Naive B cell (primary cell): ENCODE measurements around the gene PANX2. TPM values are rescaled to one million over a fixed set of nuclear protein-coding genes. Genes with fewer than 3 reads are reported as not detected.
"Not testable (repeated sequence)": the region's sequence is repeated elsewhere in the genome, so short reads cannot be mapped to it uniquely, and the experiment has no call there.

ENCODE experiments used
- ATAC-seq, 2 donors: fragments of 150-1000 bp; cut with Tn5 transposase; 2 replicates each; pipeline ENCODE4 v1.10.0; 2021; ENCODE audit warnings: low read depth in 2 of 2, mild to moderate bottlenecking in 2 of 2, moderate library complexity in 2 of 2
- DNase-seq: peaks from one replicate; pipeline ENCODE4 v3.0.0; 2022
- H3K27ac Mint-ChIP-seq, 6 donors: one replicate each; pipeline ENCODE4 v1.8.0; 2020 to 2022; ENCODE audit warnings: mild to moderate bottlenecking in 6 of 6, mixed read lengths in 6 of 6, moderate library complexity in 5 of 6, inconsistent platforms in 2 of 6
- H3K27me3 Mint-ChIP-seq, 3 donors: one replicate each; pipeline ENCODE4 v1.8.0; 2021 to 2022; ENCODE audit warnings: mixed read lengths in 3 of 3, mild to moderate bottlenecking in 1 of 3
- H3K36me3 Mint-ChIP-seq, 2 donors: one replicate each; pipeline ENCODE4 v1.8.0; 2020 to 2022; ENCODE audit warnings: mixed read lengths in 2 of 2, inconsistent platforms in 1 of 2, mild to moderate bottlenecking in 1 of 2
- H3K4me1 Mint-ChIP-seq, 3 donors: one replicate each; pipeline ENCODE4 v1.8.0; 2020 to 2022; ENCODE audit warnings: mixed read lengths in 3 of 3, inconsistent platforms in 1 of 3, mild to moderate bottlenecking in 1 of 3, moderate library complexity in 1 of 3
- H3K4me3 Mint-ChIP-seq, 8 donors: one replicate each; pipeline ENCODE4 v1.8.0; 2020 to 2022; ENCODE audit warnings: mild to moderate bottlenecking in 8 of 8, mixed read lengths in 8 of 8, moderate library complexity in 8 of 8, inconsistent platforms in 2 of 8
- H3K9me3 Mint-ChIP-seq, 7 donors: one replicate each; pipeline ENCODE4 v1.8.0; 2020 to 2022; ENCODE audit warnings: mixed read lengths in 7 of 7, mild to moderate bottlenecking in 5 of 7, inconsistent platforms in 2 of 7, moderate library complexity in 1 of 7
- polyA plus RNA-seq, 6 donors: library from polyadenylated mRNA; unstranded; fragments of 300-500 nt; fragmentation: Illumina TruSeq; gene quantifications; one replicate each; pipeline ENCODE4 v1.2.3, GENCODE V29; 2021; ENCODE audit warnings: low read depth in 6 of 6

PANX2 gene
- polyA plus RNA-seq, result under 1 TPM in 1 of 6 donors, not detected in 5; 0.08 TPM

- H3K36me3 Mint-ChIP-seq, result no peaks in the 10 kb centered on the region
- H3K27me3 Mint-ChIP-seq, result peaks cover 13 to 47% (median 31%) of the 10 kb centered on the region in 3 donors
- peak within 1 kb of the TSS in 3 of 6 donors; percentile 47 to 82 (median 65) for H3K27ac Mint-ChIP-seq
- DNase-seq (no peak), ATAC-seq (no peak)
- peak within 1 kb of the TSS; percentile 16 to 84 (median 70) for H3K4me3 Mint-ChIP-seq
- H3K9me3 Mint-ChIP-seq, result no peaks in the 10 kb centered on the region
- peaks cover 28 to 30% (median 30%) of the 10 kb centered on the region in 3 donors for H3K4me1 Mint-ChIP-seq
Measured at GRCh38 chr22:50170453-50171318, at the start of gene PANX2. Gene PANX2 (plus strand): TSS chr22:50170731. CDS start chr22:50170731, 0 bp downstream.

DNA sequence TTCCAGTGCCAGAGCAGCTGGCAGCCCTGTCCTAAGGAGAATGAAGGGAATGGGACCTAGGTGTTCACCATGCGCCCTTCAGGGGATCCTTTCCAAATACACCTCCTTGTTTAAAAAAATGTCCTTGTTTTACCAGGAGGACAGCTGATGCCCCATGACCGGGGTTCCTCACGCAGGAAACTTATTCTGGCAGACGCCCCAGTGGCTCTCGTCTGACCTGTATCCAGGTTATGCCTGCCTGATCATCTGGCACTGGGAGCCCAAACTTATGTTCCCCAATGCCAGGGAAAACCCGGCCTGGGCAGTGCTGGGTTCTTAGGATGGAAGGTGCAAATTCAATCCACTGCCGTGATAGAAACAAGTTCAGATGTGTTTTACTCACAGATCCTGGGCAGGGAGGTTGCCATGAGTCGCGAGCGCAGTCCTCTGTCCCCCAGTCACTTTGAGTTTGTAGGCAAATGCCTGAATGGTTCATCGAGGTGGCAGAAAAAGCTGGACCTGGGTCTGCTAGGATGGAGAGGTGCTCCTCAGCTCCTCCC is 49.3 kb upstream of the PANX2 start:
- H3K4me1 Mint-ChIP-seq, result no peaks in the 10 kb centered on the region

DNA sequence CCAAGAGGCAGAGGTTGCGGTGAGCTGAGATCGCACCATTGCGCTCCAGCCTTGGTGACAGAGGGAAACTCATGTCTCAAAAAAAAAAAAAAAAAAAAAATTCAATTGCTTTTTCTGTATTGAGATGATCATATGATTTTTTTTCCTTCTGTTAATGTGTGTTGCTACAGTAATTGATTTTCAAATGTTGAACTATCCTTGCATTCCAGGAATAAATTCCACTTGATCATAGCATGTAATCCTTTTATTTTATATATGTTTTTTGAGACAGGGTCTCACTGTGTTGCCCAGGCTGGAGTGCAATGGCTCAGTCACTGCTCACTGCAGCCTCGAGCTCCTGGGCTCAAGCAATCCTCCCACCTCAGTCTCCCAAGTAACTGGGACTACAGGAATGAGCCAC is 47.4 kb upstream of the PANX2 start:
- H3K36me3 Mint-ChIP-seq, result peaks cover 5 to 19% of the 10 kb centered on the region in 2 donors
- peaks cover 8 to 34% (median 21%) of the 10 kb centered on the region in 7 donors for H3K9me3 Mint-ChIP-seq
- no peak overlapping the region for H3K4me3 Mint-ChIP-seq
- no peak overlapping the region for H3K27ac Mint-ChIP-seq
- ATAC-seq (no peak), DNase-seq (no peak)
- H3K4me1 Mint-ChIP-seq, result no peaks in the 10 kb centered on the region
- peaks cover 16 to 28% (median 27%) of the 10 kb centered on the region in 3 donors for H3K27me3 Mint-ChIP-seq

More for the DNA sequence above, 49.3 kb upstream of the PANX2 start:
- peak overlapping the region in 1 of 8 donors; percentile 10 for H3K4me3 Mint-ChIP-seq
- H3K36me3 Mint-ChIP-seq, result peaks cover 5 to 19% of the 10 kb centered on the region in 2 donors
- H3K9me3 Mint-ChIP-seq, result peaks cover 8 to 34% (median 21%) of the 10 kb centered on the region in 7 donors
- DNase-seq, result no peak
- H3K27ac Mint-ChIP-seq, result no peak overlapping the region
- no peak for ATAC-seq
- peaks cover 5 to 27% (median 20%) of the 10 kb centered on the region in 3 donors for H3K27me3 Mint-ChIP-seq

GRCh38 chr22:50125029-50125428 is 45.5 kb upstream of the PANX2 start:
- H3K4me1 Mint-ChIP-seq, result no peaks in the 10 kb centered on the region
- ATAC-seq (no peak), DNase-seq (no peak)
- peaks cover 8 to 34% (median 21%) of the 10 kb centered on the region in 7 donors for H3K9me3 Mint-ChIP-seq
- no peak overlapping the region for H3K4me3 Mint-ChIP-seq
- peaks cover 16 to 34% (median 28%) of the 10 kb centered on the region in 3 donors for H3K27me3 Mint-ChIP-seq
- peaks cover 5 to 19% of the 10 kb centered on the region in 2 donors for H3K36me3 Mint-ChIP-seq
- peak overlapping the region in 1 of 6 donors; percentile 48 for H3K27ac Mint-ChIP-seq

GRCh38 chr22:50129121-50129736 is 41.3 kb upstream of the PANX2 start:
- DNase-seq (no peak), ATAC-seq (no peak)
- H3K27ac Mint-ChIP-seq, result no peak overlapping the region
- H3K4me3 Mint-ChIP-seq, result no peak overlapping the region
- peaks cover 3 to 10% of the 10 kb centered on the region in 2 donors for H3K36me3 Mint-ChIP-seq
- no peaks in the 10 kb centered on the region for H3K4me1 Mint-ChIP-seq
- H3K27me3 Mint-ChIP-seq, result peaks cover 17 to 39% (median 31%) of the 10 kb centered on the region in 3 donors
- peaks cover 0 to 10% (median 3%) of the 10 kb centered on the region in 7 donors for H3K9me3 Mint-ChIP-seq

DNA sequence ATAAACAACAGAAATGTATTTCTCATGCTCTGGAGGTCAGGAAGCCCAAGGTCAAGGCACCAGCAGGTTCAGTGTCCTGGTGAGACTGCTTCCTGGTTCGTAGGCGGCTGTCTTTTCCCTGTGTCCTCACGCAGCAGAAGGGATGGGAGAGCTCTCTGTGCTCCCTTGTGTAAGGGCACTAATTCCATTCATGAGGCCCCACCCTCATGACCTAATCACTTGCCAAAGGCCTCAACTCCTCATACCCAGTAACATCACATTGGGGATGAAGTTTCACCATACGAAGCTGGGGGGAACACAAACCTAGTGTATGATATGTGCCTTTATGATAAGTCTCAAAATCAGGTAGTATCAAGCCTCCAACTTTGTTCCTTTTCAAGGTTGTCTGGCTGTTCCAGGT is 38.6 kb upstream of the PANX2 start:
- Mint-ChIP-seq H3K4me1 (no peaks in the 10 kb centered on the region), H3K27ac (no peak overlapping the region), H3K4me3 (no peak overlapping the region), H3K9me3 (peaks cover 0 to 4% (median 0%) of the 10 kb centered on the region in 7 donors), H3K36me3 (peaks cover 0 to 3% of the 10 kb centered on the region in 2 donors), H3K27me3 (peaks cover 16 to 46% (median 29%) of the 10 kb centered on the region in 3 donors)
- DNase-seq, result no peak
- ATAC-seq, result no peak

- ATAC-seq (no peak), DNase-seq (no peak)
- Mint-ChIP-seq H3K9me3 (peaks cover 0 to 4% (median 0%) of the 10 kb centered on the region in 7 donors), H3K4me1 (no peaks in the 10 kb centered on the region), H3K27ac (no peak overlapping the region), H3K36me3 (peaks cover 0 to 3% of the 10 kb centered on the region in 2 donors), H3K27me3 (peaks cover 10 to 38% (median 26%) of the 10 kb centered on the region in 3 donors), H3K4me3 (peak overlapping the region in 1 of 8 donors; percentile 25)
Measured at GRCh38 chr22:50134481-50134880, 36.0 kb upstream of the PANX2 start.

GRCh38 chr22:50136581-50137015 is 33.9 kb upstream of the PANX2 start:
- no peak overlapping the region for H3K4me3 Mint-ChIP-seq
- ATAC-seq, result no peak

GRCh38 chr22:50137277-50137676 is 33.3 kb upstream of the PANX2 start:
- peaks cover 4 to 21% (median 19%) of the 10 kb centered on the region in 3 donors for H3K27me3 Mint-ChIP-seq
- not testable (repeated sequence) for H3K4me3 Mint-ChIP-seq, H3K36me3 Mint-ChIP-seq, H3K4me1 Mint-ChIP-seq, H3K9me3 Mint-ChIP-seq, ATAC-seq, DNase-seq
- H3K27ac Mint-ChIP-seq, result peak overlapping the region in 1 of 6 donors; percentile 14

More at GRCh38 chr22:50136581-50137015, 33.9 kb upstream of the PANX2 start:
- Mint-ChIP-seq H3K27ac (peak overlapping the region in 1 of 6 donors; percentile 39), H3K9me3 (peaks cover 0 to 4% (median 0%) of the 10 kb centered on the region in 7 donors), H3K36me3 (peaks cover 0 to 3% of the 10 kb centered on the region in 2 donors), H3K4me1 (peaks cover 0 to 5% (median 0%) of the 10 kb centered on the region in 3 donors), H3K27me3 (peaks cover 4 to 18% (median 14%) of the 10 kb centered on the region in 3 donors)
- DNase-seq, result no peak

GRCh38 chr22:50138041-50138440 is 32.5 kb upstream of the PANX2 start:
- Mint-ChIP-seq H3K36me3 (no peaks in the 10 kb centered on the region), H3K4me3 (no peak overlapping the region), H3K4me1 (peaks cover 0 to 5% (median 0%) of the 10 kb centered on the region in 3 donors), H3K27me3 (peaks cover 4 to 28% (median 16%) of the 10 kb centered on the region in 3 donors), H3K27ac (no peak overlapping the region), H3K9me3 (no peaks in the 10 kb centered on the region)
- DNase-seq, result no peak
- no peak for ATAC-seq

GRCh38 chr22:50138988-50139387 is 31.5 kb upstream of the PANX2 start:
- Mint-ChIP-seq H3K36me3 (no peaks in the 10 kb centered on the region), H3K4me3 (no peak overlapping the region)
- ATAC-seq, result no peak

GRCh38 chr22:50139843-50140415 is 30.6 kb upstream of the PANX2 start:
- ATAC-seq (peak; percentile 16 to 37), DNase-seq (no peak)
- no peaks in the 10 kb centered on the region for H3K36me3 Mint-ChIP-seq
- H3K4me3 Mint-ChIP-seq, result peak overlapping the region in 1 of 8 donors; percentile 50
- peaks cover 0 to 5% (median 0%) of the 10 kb centered on the region in 3 donors for H3K4me1 Mint-ChIP-seq
- peaks cover 4 to 29% (median 14%) of the 10 kb centered on the region in 3 donors for H3K27me3 Mint-ChIP-seq
- H3K9me3 Mint-ChIP-seq, result no peaks in the 10 kb centered on the region
- H3K27ac Mint-ChIP-seq, result peak overlapping the region in 2 of 6 donors; percentile 10 to 32

More at GRCh38 chr22:50138988-50139387, 31.5 kb upstream of the PANX2 start:
- no peak for DNase-seq
- Mint-ChIP-seq H3K4me1 (peaks cover 0 to 5% (median 0%) of the 10 kb centered on the region in 3 donors), H3K27ac (no peak overlapping the region), H3K9me3 (no peaks in the 10 kb centered on the region), H3K27me3 (peaks cover 4 to 29% (median 14%) of the 10 kb centered on the region in 3 donors)

- Mint-ChIP-seq H3K9me3 (no peaks in the 10 kb centered on the region), H3K4me3 (no peak overlapping the region), H3K36me3 (no peaks in the 10 kb centered on the region), H3K4me1 (peaks cover 0 to 5% (median 0%) of the 10 kb centered on the region in 3 donors), H3K27me3 (peaks cover 4 to 35% (median 20%) of the 10 kb centered on the region in 3 donors), H3K27ac (no peak overlapping the region)
- DNase-seq (no peak), ATAC-seq (no peak)
Measured at GRCh38 chr22:50140615-50141014, 29.9 kb upstream of the PANX2 start.
